Loucy (cell line): ENCODE measurements around the gene BAD.

Source experiments
- H2AFZ ChIP-seq: fragments of 200-600 bp; sonication (generic); 2 replicates; pipeline ENCODE4 v1.6.0; 2016; ENCODE audit warnings: antibody characterized with exemption, mild to moderate bottlenecking, low read length, moderate library complexity
- H3F3A ChIP-seq: fragments of 200-600 bp; 2 replicates; pipeline ENCODE4 v1.6.0; 2016; ENCODE audit warnings: antibody characterized with exemption, low read depth, mild to moderate bottlenecking
- H3K27me3 ChIP-seq: fragments of 200-600 bp; sonication (generic); 2 replicates; pipeline ENCODE4 v1.6.1; 2014; ENCODE audit warnings: low read length, mild to moderate bottlenecking; ENCODE audit not compliant: insufficient read depth, poor library complexity, severe bottlenecking
- H3K36me3 ChIP-seq: fragments of 200-600 bp; sonication (generic); 2 replicates; pipeline ENCODE4 v1.6.1; 2016; ENCODE audit warnings: low read length; ENCODE audit not compliant: insufficient read depth
- H3K4me1 ChIP-seq: fragments of 200-600 bp; sonication (generic); 2 replicates; pipeline ENCODE4 v1.5.1; 2014; ENCODE audit warnings: low read length, mild to moderate bottlenecking; ENCODE audit not compliant: insufficient read depth, poor library complexity, severe bottlenecking
- H3K4me2 ChIP-seq: fragments of 200-600 bp; sonication (generic); 2 replicates; pipeline ENCODE4 v1.6.0; 2014; ENCODE audit warnings: antibody characterized with exemption, low read length, low read depth, mild to moderate bottlenecking; ENCODE audit not compliant: poor library complexity, severe bottlenecking
- H3K4me3 ChIP-seq: fragments of 200-600 bp; sonication (generic); 2 replicates; pipeline ENCODE4 v1.5.1; 2014; ENCODE audit warnings: low read length, mild to moderate bottlenecking, mixed read lengths; ENCODE audit not compliant: poor library complexity, severe bottlenecking
- H3K79me2 ChIP-seq: fragments of 200-600 bp; sonication (generic); 2 replicates; pipeline ENCODE4 v1.6.1; 2014; ENCODE audit warnings: low read length; ENCODE audit not compliant: insufficient read depth
- H3K9ac ChIP-seq: fragments of 200-600 bp; sonication (generic); 2 replicates; pipeline ENCODE4 v1.6.0; 2014; ENCODE audit warnings: mild to moderate bottlenecking, low read depth, low read length, moderate library complexity; ENCODE audit not compliant: poor library complexity, severe bottlenecking
- H3K9me2 ChIP-seq: fragments of 200-600 bp; sonication (generic); replicated peaks from 2 replicates; pipeline ENCODE4 v1.6.1; 2016; ENCODE audit warnings: low read depth, low read length, mixed read lengths
- H3K9me3 ChIP-seq: fragments of 200-600 bp; sonication (generic); 2 replicates; pipeline ENCODE4 v1.6.1; 2014; ENCODE audit warnings: mild to moderate bottlenecking, antibody characterized with exemption, low read length, low read depth; ENCODE audit not compliant: insufficient read depth
- H4K20me1 ChIP-seq: fragments of 200-600 bp; sonication (generic); 2 replicates; pipeline ENCODE4 v1.6.0; 2014; ENCODE audit warnings: antibody characterized with exemption, low read length, mild to moderate bottlenecking; ENCODE audit not compliant: insufficient read depth, poor library complexity, severe bottlenecking
- EZH2phosphoT487 ChIP-seq: fragments of 200-600 bp; IDR thresholded peaks from 2 replicates; pipeline ENCODE4 v1.6.1; 2018; ENCODE audit warnings: antibody characterized with exemption, mild to moderate bottlenecking, moderate library complexity, borderline replicate concordance
- TF ChIP-seq, protein P1 (sequence below): fragments of 200-600 bp; sonication (generic); conservative IDR thresholded peaks from 2 replicates; pipeline ENCODE4 v1.5.1; 2014; ENCODE audit warnings: mild to moderate bottlenecking, antibody characterized with exemption, low read length

BAD gene

DNA sequence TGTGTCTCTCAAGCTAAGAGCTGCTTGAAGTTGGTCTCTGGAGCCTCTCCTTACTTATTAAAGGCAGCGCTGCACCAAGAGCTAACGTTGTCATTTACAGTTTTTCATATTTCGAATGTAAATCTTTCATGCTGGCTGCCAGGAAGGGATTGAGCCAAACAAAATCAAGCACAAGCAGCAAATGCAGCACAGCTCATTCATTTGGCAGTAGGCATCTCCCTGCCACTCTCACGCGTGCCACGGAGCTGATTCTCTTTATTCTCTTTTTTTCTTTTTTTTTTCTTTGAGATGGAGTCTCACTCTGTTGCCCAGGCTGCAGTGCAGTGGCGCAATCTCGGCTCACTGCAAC is 51.5 kb downstream of the BAD start:
- TF ChIP-seq EZH2phosphoT487 = no peak
- TF ChIP-seq, protein P1, sequence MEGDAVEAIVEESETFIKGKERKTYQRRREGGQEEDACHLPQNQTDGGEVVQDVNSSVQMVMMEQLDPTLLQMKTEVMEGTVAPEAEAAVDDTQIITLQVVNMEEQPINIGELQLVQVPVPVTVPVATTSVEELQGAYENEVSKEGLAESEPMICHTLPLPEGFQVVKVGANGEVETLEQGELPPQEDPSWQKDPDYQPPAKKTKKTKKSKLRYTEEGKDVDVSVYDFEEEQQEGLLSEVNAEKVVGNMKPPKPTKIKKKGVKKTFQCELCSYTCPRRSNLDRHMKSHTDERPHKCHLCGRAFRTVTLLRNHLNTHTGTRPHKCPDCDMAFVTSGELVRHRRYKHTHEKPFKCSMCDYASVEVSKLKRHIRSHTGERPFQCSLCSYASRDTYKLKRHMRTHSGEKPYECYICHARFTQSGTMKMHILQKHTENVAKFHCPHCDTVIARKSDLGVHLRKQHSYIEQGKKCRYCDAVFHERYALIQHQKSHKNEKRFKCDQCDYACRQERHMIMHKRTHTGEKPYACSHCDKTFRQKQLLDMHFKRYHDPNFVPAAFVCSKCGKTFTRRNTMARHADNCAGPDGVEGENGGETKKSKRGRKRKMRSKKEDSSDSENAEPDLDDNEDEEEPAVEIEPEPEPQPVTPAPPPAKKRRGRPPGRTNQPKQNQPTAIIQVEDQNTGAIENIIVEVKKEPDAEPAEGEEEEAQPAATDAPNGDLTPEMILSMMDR = no peak
- no peaks in the 10 kb centered on the region for H3K9me3 ChIP-seq
- H3K36me3 ChIP-seq = no peaks in the 10 kb centered on the region
- H2AFZ ChIP-seq = no peak overlapping the region
- no peaks in the 10 kb centered on the region for H3K27me3 ChIP-seq
- H4K20me1 ChIP-seq = peaks cover 21% of the 10 kb centered on the region
- H3F3A ChIP-seq = peaks cover 6% of the 10 kb centered on the region; the same call in 1 of the 2 replicates
- H3K4me1 ChIP-seq = peaks cover 16% of the 10 kb centered on the region
- no peak overlapping the region for H3K9ac ChIP-seq
- peaks cover 28% of the 10 kb centered on the region; the same call in 1 of the 2 replicates for H3K79me2 ChIP-seq
- H3K4me3 ChIP-seq = no peak overlapping the region
- no peaks in the 10 kb centered on the region for H3K9me2 ChIP-seq
- H3K4me2 ChIP-seq = no peak overlapping the region

DNA sequence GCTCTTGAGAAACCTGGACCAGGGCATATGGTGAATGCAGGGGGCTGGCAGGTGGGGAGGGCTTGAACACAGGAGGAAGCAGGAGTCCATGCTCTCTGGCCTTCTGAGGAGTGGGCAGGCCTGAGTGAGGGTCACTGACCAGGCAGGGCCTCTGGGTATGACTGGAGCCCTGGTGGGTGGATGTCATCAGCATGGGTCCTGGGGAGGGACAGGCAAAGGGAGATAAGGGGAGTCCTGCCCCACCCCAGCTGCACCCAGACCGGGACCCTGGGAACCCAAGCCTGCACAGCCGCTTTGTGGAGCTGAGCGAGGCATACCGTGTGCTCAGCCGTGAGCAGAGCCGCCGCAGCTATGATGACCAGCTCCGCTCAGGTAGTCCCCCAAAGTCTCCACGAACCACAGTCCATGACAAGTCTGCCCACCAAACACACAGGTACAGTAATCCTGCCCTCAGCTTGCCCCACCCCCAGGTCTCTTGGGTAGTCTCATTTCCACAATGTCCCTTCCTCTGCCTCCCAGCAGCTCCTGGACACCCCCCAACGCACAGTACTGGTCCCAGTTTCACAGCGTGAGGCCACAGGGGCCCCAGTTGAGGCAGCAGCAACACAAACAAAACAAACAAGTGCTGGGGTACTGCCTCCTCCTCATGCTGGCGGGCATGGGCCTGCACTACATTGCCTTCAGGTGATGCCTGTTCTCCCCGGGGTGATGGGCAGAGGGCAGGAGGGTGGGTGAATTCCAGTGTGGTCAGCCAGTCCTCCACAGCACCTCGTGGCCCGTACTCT is 52.1 kb downstream of the BAD start:
- Histone ChIP-seq H2AFZ (no peak overlapping the region), H3K9ac (peak overlapping the region; percentile 18), H4K20me1 (peaks cover 24% of the 10 kb centered on the region), H3K9me2 (no peaks in the 10 kb centered on the region), H3F3A (peaks cover 6% of the 10 kb centered on the region; the same call in 1 of the 2 replicates), H3K4me1 (peaks cover 18% of the 10 kb centered on the region), H3K4me3 (no peak overlapping the region), H3K9me3 (no peaks in the 10 kb centered on the region), H3K4me2 (peak overlapping the region; percentile 81), H3K27me3 (no peaks in the 10 kb centered on the region), H3K79me2 (peaks cover 32% of the 10 kb centered on the region), H3K36me3 (no peaks in the 10 kb centered on the region)
- TF ChIP-seq, protein P1 = no peak
- TF ChIP-seq EZH2phosphoT487 = no peak

DNA sequence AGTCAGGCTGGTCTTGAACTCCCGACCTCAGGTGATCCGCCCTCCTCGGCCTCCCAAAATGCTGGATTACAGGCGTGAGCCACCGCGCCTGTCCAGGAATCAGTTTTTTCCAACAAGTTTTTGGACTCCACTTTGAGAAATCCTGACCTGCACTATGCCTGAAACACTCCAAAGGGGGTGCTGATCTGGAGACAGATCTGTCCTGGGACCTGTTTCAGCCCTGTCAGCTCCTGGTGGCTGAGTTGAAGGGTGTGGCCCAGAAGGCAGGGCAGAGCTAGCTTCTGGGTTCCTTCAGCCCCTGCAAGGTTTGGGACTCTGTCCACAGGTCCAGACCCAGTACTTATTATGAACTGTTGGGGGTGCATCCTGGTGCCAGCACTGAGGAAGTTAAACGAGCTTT is 52.9 kb downstream of the BAD start:
- Histone ChIP-seq H3K9ac (peak overlapping the region; percentile 80), H3K36me3 (no peaks in the 10 kb centered on the region), H3K9me2 (no peaks in the 10 kb centered on the region), H3K27me3 (no peaks in the 10 kb centered on the region), H4K20me1 (peaks cover 30% of the 10 kb centered on the region), H3K79me2 (peaks cover 40% of the 10 kb centered on the region), H2AFZ (no peak overlapping the region), H3K4me2 (peak overlapping the region; percentile 81), H3K4me1 (peaks cover 22% of the 10 kb centered on the region), H3K4me3 (peak overlapping the region; percentile 86), H3K9me3 (no peaks in the 10 kb centered on the region), H3F3A (peaks cover 6% of the 10 kb centered on the region; the same call in 1 of the 2 replicates)
- TF ChIP-seq, protein P1 = no peak
- no peak for TF ChIP-seq EZH2phosphoT487
